Smooth muscle cell (in vitro differentiated cells): ENCODE data around the gene GXYLT2. TPM values are rescaled to one million over a fixed set of nuclear protein-coding genes. Genes with fewer than 3 reads are reported as not detected.
"Not testable (repeated sequence)": the region's sequence is repeated elsewhere in the genome, so short reads cannot be mapped to it uniquely, and the experiment has no call there.

Experiments
- DNase-seq: peaks from one replicate; lab custom pipeline; 2025; ENCODE audit not compliant: unreplicated experiment; lab: John Stamatoyannopoulos, UW
- H2AFZ ChIP-seq: fragments of 200-600 bp; sonication (generic); 2 replicates; pipeline ENCODE4 v1.6.0; 2016; ENCODE audit warnings: antibody characterized with exemption, low read depth, mild to moderate bottlenecking
- H3F3A ChIP-seq: fragments of 200-600 bp; sonication (generic); 2 replicates; pipeline ENCODE4 v1.6.0; 2017; ENCODE audit warnings: antibody characterized with exemption, low read depth
- H3K27ac ChIP-seq: fragments of 200-600 bp; sonication (generic); 2 replicates; pipeline ENCODE4 v1.5.1; 2016; ENCODE audit warnings: low read depth, mild to moderate bottlenecking
- H3K27me3 ChIP-seq: fragments of 200-600 bp; sonication (generic); 2 replicates; pipeline ENCODE4 v1.6.1; 2016; ENCODE audit warnings: low read depth, mild to moderate bottlenecking
- H3K36me3 ChIP-seq: fragments of 200-600 bp; sonication (generic); 2 replicates; pipeline ENCODE4 v1.5.1; 2016; ENCODE audit warnings: low read depth
- H3K4me1 ChIP-seq: fragments of 200-600 bp; sonication (generic); 2 replicates; pipeline ENCODE4 v1.5.1; 2016; ENCODE audit warnings: low read depth
- H3K4me2 ChIP-seq: fragments of 200-600 bp; sonication (generic); 2 replicates; pipeline ENCODE4 v1.6.0; 2016; ENCODE audit warnings: mild to moderate bottlenecking
- H3K4me3 ChIP-seq: fragments of 200-600 bp; sonication (generic); 2 replicates; pipeline ENCODE4 v1.5.1; 2016; ENCODE audit warnings: mild to moderate bottlenecking
- H3K79me2 ChIP-seq: fragments of 200-600 bp; sonication (generic); 2 replicates; pipeline ENCODE4 v1.6.0; 2016; ENCODE audit warnings: low read depth, mild to moderate bottlenecking
- H3K9ac ChIP-seq: fragments of 200-600 bp; sonication (generic); 2 replicates; pipeline ENCODE4 v1.6.0; 2016; ENCODE audit warnings: low read depth
- H3K9me3 ChIP-seq: fragments of 200-600 bp; sonication (generic); replicated peaks from 2 replicates; pipeline ENCODE4 v1.5.1; 2016; ENCODE audit warnings: low read depth
- H4K20me1 ChIP-seq: fragments of 200-600 bp; sonication (generic); 2 replicates; pipeline ENCODE4 v1.6.0; 2016; ENCODE audit warnings: low read depth
- CTCF ChIP-seq: fragments of 200-600 bp; sonication (generic); IDR thresholded peaks from 2 replicates; pipeline ENCODE4 v1.5.1; 2017; ENCODE audit warnings: borderline replicate concordance, mild to moderate bottlenecking, antibody characterized with exemption; ENCODE audit not compliant: insufficient read depth, poor library complexity, severe bottlenecking
- WGBS: methylation state at CpG from one replicate; pipeline ENCODE4 v1.1.7; 2016; ENCODE audit warnings: low lambda C conversion rate; 5-methylcytosine and 5-hydroxymethylcytosine counted together
- polyA plus RNA-seq: library from polyadenylated mRNA; unstranded; fragments of >200 nt; fragmentation: Nextera tagmentation; extraction: Ambion mirVana; gene quantifications from 2 replicates; pipeline ENCODE4 v1.2.1, GENCODE V29; 2016
- total RNA-seq: library from RNA; depleted of rRNA; stranded (reverse); fragments of >200 nt; gene quantifications from 2 replicates; pipeline ENCODE4 v1.2.3, GENCODE V29; 2014

GXYLT2 gene
- total and polyA plus RNA-seq, 2 experiments from 2014 or later, result 17.0 to 19.0 TPM

- 91% methylated on average over 8 of the region's 8 CpGs for WGBS
- no peaks in the 10 kb centered on the region for H3K9me3 ChIP-seq
Measured at GRCh38 chr3:72919520-72919919, 31.7 kb downstream of the GXYLT2 start.

DNA sequence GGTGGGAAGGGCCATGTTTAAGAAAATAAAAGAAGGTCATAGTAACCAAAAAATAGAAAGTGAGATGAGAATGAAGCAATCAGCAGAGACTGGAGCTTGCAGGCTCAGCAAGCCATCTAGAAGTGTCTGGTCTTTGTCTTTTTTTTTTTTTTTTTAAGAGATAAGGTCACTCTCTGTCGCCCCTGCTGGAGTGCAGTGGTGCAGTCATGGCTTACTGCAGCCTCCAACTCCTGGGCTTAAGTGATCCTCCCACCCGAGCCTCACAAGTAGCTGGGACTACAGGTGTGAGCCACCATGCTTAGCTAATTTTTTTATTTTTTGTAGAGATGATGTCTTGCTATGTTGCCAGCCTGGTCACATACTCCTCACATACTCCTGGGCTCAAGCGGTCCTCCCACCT lies 36.2 kb downstream of the GXYLT2 start:
- H3K4me1 ChIP-seq, result no peaks in the 10 kb centered on the region
- TF ChIP-seq CTCF, result no peak
- H3F3A ChIP-seq, result no peaks in the 10 kb centered on the region
- H3K4me2 ChIP-seq, result no peak overlapping the region
- H3K27me3 ChIP-seq, result no peaks in the 10 kb centered on the region
- no peaks in the 10 kb centered on the region for H3K79me2 ChIP-seq
- no peaks in the 10 kb centered on the region for H4K20me1 ChIP-seq
- WGBS, result 66% methylated on average over 3 of the region's 3 CpGs
- no peak overlapping the region for H3K27ac ChIP-seq
- no peak overlapping the region for H2AFZ ChIP-seq
- no peak for DNase-seq
- no peak overlapping the region for H3K9ac ChIP-seq
- H3K9me3 ChIP-seq, result no peaks in the 10 kb centered on the region
- no peaks in the 10 kb centered on the region for H3K36me3 ChIP-seq
- H3K4me3 ChIP-seq, result no peak overlapping the region

More at GRCh38 chr3:72919520-72919919, 31.7 kb downstream of the GXYLT2 start:
- H3F3A ChIP-seq, result no peaks in the 10 kb centered on the region
- H3K4me3 ChIP-seq, result no peak overlapping the region
- H4K20me1 ChIP-seq, result no peaks in the 10 kb centered on the region
- H3K4me1 ChIP-seq, result no peaks in the 10 kb centered on the region
- no peak for TF ChIP-seq CTCF
- no peak overlapping the region for H3K4me2 ChIP-seq
- no peak for DNase-seq
- H2AFZ ChIP-seq, result no peak overlapping the region
- H3K27me3 ChIP-seq, result no peaks in the 10 kb centered on the region
- H3K79me2 ChIP-seq, result no peaks in the 10 kb centered on the region
- H3K36me3 ChIP-seq, result no peaks in the 10 kb centered on the region
- H3K9ac ChIP-seq, result no peak overlapping the region
- H3K27ac ChIP-seq, result no peak overlapping the region

- H3K36me3 ChIP-seq, H2AFZ ChIP-seq, H3K9me3 ChIP-seq, H3K9ac ChIP-seq, H3K4me2 ChIP-seq, H3K27me3 ChIP-seq, H3K79me2 ChIP-seq, H4K20me1 ChIP-seq, H3K27ac ChIP-seq, DNase-seq, H3K4me1 ChIP-seq, H3F3A ChIP-seq, H3K4me3 ChIP-seq: not testable (repeated sequence)
- 97% methylated on average over 51 of the region's 51 CpGs for WGBS
Measured at GRCh38 chr3:72928781-72929735, 41.2 kb downstream of the GXYLT2 start.

GRCh38 chr3:72930754-72931153 lies 42.9 kb downstream of the GXYLT2 start:
- H3K27me3 ChIP-seq, result no peaks in the 10 kb centered on the region
- H3K4me1 ChIP-seq, result no peaks in the 10 kb centered on the region
- TF ChIP-seq CTCF, result no peak
- H3K9me3 ChIP-seq, result no peaks in the 10 kb centered on the region
- H3K27ac ChIP-seq, result no peak overlapping the region
- no peak overlapping the region for H3K4me2 ChIP-seq
- no peaks in the 10 kb centered on the region for H3K36me3 ChIP-seq
- H3K4me3 ChIP-seq, result no peak overlapping the region
- no peak overlapping the region for H2AFZ ChIP-seq
- H3K79me2 ChIP-seq, result no peaks in the 10 kb centered on the region
- H3K9ac ChIP-seq, result no peak overlapping the region
- no peaks in the 10 kb centered on the region for H4K20me1 ChIP-seq
- no peak for DNase-seq
- H3F3A ChIP-seq, result no peaks in the 10 kb centered on the region
- WGBS, result 92% methylated on average over 4 of the region's 4 CpGs
